SK-N-MC (cell line): ENCODE data around the gene TMED8.

Experiments
- EZH2 ChIP-seq: fragments of 200-600 bp; sonication (generic); IDR thresholded peaks from one replicate; pipeline ENCODE4 v1.6.1; 2017; ENCODE audit warnings: antibody characterized with exemption
- FOXP2 ChIP-seq: optimal IDR thresholded peaks from 2 replicates; pipeline ENCODE3; 2011; ENCODE audit warnings: mild to moderate bottlenecking, moderate library complexity; ENCODE audit not compliant: insufficient read depth; ENCODE audit errors: extremely low read length, control extremely low read depth
- POLR2AphosphoS5 ChIP-seq: IDR thresholded peaks from 2 replicates; pipeline ENCODE4 v1.6.1; 2012; ENCODE audit warnings: mild to moderate bottlenecking, low read depth, low read length, borderline replicate concordance

GRCh38 chr14:77320238-77320935 lies 56.5 kb downstream of the TMED8 start, which contains the start of gene POMT2:
- TF ChIP-seq POLR2AphosphoS5: peak; percentile 78
- no peak for TF ChIP-seq EZH2
- TF ChIP-seq FOXP2: no peak
